Measurements from ENCODE around the gene OSTN.
"Not testable (repeated sequence)": the region's sequence is repeated elsewhere in the genome, so short reads cannot be mapped to it uniquely, and the experiment has no call there.

OSTN gene

DNA sequence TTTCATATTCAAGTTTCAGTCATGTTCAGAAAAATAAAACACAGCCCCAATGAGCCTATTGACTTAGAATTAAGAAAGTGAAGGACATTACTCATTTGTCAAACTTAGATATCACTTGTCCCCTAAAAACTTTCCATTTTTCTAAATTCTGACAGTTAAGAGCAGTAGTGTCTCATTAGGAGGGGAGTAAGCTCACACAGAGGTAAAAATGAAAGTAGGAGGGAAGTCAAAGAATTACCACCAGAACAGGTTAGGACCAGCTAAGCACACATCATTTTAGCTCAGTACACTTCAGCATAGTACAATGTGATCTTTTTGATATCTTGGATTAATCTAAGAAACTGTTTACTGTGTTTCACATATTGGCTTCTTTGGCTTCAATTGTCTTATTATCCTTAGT is 64.3 kb downstream of the OSTN start:
- Histone ChIP-seq H3K27ac (ENCODE audit: extremely low read depth, low read depth, low read length) (no peak overlapping the region), H3K9me3 (ENCODE audit: control insufficient read depth, insufficient read depth, low read depth, low read length) (no peaks in the 10 kb centered on the region), H3K36me3 (ENCODE audit: control insufficient read depth in 2 of 2, insufficient read depth in 1 of 2, low read length in 2 of 2) (no peaks in the 10 kb centered on the region), H3K4me1 (ENCODE audit: control insufficient read depth, insufficient read depth, low read length) (no peaks in the 10 kb centered on the region), H3K4me3 (ENCODE audit: low read depth, low read length) (no peak overlapping the region)
- ChIA-PET POLR2A (no interaction called here), CTCF (no interaction called here)
- TF ChIP-seq ZNF10 (tag by site-specific recombination; IDR thresholded peaks at IDR 0.05) (no peak), ZNF580 (tag by site-specific recombination; IDR thresholded peaks at IDR 0.05) (no peak), ZNF155 (tag by site-specific recombination; IDR thresholded peaks at IDR 0.05) (no peak), PRDM1 (tag by site-specific recombination; IDR thresholded peaks at IDR 0.05) (0 out of 2 replicates have a peak, but pooled peaks have one; percentile 15)
- TF ChIP-seq, protein P1, sequence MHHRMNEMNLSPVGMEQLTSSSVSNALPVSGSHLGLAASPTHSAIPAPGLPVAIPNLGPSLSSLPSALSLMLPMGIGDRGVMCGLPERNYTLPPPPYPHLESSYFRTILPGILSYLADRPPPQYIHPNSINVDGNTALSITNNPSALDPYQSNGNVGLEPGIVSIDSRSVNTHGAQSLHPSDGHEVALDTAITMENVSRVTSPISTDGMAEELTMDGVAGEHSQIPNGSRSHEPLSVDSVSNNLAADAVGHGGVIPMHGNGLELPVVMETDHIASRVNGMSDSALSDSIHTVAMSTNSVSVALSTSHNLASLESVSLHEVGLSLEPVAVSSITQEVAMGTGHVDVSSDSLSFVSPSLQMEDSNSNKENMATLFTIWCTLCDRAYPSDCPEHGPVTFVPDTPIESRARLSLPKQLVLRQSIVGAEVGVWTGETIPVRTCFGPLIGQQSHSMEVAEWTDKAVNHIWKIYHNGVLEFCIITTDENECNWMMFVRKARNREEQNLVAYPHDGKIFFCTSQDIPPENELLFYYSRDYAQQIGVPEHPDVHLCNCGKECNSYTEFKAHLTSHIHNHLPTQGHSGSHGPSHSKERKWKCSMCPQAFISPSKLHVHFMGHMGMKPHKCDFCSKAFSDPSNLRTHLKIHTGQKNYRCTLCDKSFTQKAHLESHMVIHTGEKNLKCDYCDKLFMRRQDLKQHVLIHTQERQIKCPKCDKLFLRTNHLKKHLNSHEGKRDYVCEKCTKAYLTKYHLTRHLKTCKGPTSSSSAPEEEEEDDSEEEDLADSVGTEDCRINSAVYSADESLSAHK (tag by site-specific recombination; IDR thresholded peaks at IDR 0.05): no peak

DNA sequence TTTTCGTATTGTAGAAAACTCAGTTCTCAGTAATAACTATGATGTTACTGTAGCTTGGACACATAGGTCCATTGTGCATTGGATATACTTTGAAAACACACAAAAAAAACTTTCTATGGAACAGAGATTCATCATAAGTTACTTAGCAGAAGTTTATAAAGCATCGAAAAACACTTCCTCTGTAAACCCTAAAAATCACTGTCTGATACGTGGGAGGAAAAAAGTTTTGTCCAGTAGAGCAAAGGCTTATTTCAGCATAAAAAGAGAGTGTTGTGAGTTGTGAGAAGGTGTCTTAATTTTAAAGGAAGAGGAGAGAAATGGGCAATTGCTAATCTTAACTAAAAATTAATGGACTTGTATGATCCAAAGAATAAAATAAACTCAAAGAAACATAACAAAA is 64.8 kb downstream of the OSTN start:
- TF ChIP-seq ZNF785 (tag by site-specific recombination; IDR thresholded peaks at IDR 0.05): no peak
- no peaks in the 10 kb centered on the region for H3K36me3 ChIP-seq (ENCODE audit: control insufficient read depth in 2 of 2, insufficient read depth in 1 of 2, low read length in 2 of 2)
- no peak overlapping the region for H3K27ac ChIP-seq (ENCODE audit: extremely low read depth, low read depth, low read length)
- no peaks in the 10 kb centered on the region for H3K9me3 ChIP-seq (ENCODE audit: control insufficient read depth, insufficient read depth, low read depth, low read length)
- CTCF ChIA-PET: no interaction called here
- no peaks in the 10 kb centered on the region for H3K4me1 ChIP-seq (ENCODE audit: control insufficient read depth, insufficient read depth, low read length)
- POLR2A ChIA-PET: no interaction called here
- no peak overlapping the region for H3K4me3 ChIP-seq (ENCODE audit: low read depth, low read length)

DNA sequence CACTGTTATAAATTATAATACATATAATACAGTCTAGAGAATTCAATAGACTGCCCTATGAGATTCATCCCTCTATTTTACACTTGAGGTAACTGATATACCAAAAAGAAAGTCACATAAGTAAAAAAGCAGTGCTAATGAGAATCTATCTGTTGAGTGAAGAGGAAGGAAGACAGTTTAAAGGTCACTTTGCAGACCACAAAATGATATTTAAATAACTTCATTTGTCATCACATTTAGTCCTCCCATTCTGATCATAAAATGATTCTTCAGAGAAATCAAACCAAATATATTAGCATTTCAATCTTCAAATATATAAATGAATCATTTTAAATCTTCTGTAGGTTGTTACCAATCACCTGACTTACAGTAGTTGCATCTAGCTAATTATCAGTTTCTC is 69.7 kb downstream of the OSTN start:
- H3K27ac ChIP-seq (ENCODE audit: extremely low read depth, low read depth, low read length): no peak overlapping the region
- TF ChIP-seq ZBTB20 (tag by site-specific recombination; IDR thresholded peaks at IDR 0.05) (no peak), ZNF585B (tag by site-specific recombination; IDR thresholded peaks at IDR 0.05) (peak; percentile 79)

DNA sequence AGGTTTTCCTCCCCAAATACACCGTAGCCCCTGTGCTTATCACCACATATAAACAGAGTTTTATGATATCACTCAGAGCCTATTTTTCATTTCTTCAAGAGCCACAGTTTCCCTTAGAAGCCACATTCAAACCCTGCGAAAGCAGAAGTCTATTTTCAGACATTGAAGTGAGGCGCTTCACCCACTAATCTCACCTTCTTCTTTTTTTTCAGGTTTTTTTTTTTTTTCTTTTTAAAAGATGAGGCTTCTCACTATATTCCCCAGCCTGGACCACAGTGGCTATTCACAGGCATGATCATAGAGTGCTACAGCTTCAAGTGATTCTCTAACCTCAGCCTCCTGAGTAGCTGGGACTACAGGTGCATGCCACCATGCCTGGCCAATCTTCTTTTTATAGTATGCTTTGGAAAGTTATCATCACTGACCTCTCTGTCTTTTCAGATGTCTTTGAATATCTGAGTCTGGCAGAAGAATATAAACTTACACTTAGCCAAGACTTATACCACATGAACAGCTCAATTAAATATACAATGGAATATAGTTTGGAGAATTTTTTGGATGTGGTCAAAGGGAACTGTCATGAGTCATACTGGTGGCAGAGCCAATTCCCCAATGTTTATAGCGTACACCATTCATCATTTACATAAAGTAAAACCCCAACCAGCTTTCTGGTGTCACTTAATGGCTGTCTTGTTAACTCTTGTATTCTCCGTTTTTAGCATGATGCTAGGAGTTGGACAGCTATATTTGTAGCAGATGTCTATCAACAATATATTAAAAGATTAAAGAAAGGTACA is 70.4 kb downstream of the OSTN start:
- TF ChIP-seq ZNF664 (tag by site-specific recombination; IDR thresholded peaks at IDR 0.05) (no peak), TCF7L2 (IDR thresholded peaks at IDR 0.05; ENCODE audit: borderline replicate concordance, low read depth, low read length) (no peak), ZNF521 (tag by site-specific recombination; IDR thresholded peaks at IDR 0.05) (no peak), ZFP41 (tag by site-specific recombination; IDR thresholded peaks at IDR 0.05; ENCODE audit: borderline replicate concordance) (no peak), ZNF76 (tag by site-specific recombination; IDR thresholded peaks at IDR 0.05; ENCODE audit: borderline replicate concordance, low read depth) (no peak)
- TF ChIP-seq, protein P2, sequence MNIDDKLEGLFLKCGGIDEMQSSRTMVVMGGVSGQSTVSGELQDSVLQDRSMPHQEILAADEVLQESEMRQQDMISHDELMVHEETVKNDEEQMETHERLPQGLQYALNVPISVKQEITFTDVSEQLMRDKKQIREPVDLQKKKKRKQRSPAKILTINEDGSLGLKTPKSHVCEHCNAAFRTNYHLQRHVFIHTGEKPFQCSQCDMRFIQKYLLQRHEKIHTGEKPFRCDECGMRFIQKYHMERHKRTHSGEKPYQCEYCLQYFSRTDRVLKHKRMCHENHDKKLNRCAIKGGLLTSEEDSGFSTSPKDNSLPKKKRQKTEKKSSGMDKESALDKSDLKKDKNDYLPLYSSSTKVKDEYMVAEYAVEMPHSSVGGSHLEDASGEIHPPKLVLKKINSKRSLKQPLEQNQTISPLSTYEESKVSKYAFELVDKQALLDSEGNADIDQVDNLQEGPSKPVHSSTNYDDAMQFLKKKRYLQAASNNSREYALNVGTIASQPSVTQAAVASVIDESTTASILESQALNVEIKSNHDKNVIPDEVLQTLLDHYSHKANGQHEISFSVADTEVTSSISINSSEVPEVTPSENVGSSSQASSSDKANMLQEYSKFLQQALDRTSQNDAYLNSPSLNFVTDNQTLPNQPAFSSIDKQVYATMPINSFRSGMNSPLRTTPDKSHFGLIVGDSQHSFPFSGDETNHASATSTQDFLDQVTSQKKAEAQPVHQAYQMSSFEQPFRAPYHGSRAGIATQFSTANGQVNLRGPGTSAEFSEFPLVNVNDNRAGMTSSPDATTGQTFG (tag by site-specific recombination; IDR thresholded peaks at IDR 0.05; ENCODE audit: borderline replicate concordance): no peak
- Histone ChIP-seq H3K9me3 (ENCODE audit: control insufficient read depth, insufficient read depth, low read depth, low read length) (no peaks in the 10 kb centered on the region), H3K4me1 (ENCODE audit: control insufficient read depth, insufficient read depth, low read length) (no peaks in the 10 kb centered on the region), H3K27ac (ENCODE audit: extremely low read depth, low read depth, low read length) (no peak overlapping the region), H3K36me3 (ENCODE audit: control insufficient read depth in 2 of 2, insufficient read depth in 1 of 2, low read length in 2 of 2) (no peaks in the 10 kb centered on the region), H3K4me3 (ENCODE audit: low read depth, low read length) (no peak overlapping the region)
- ChIA-PET POLR2A (no interaction called here), CTCF (interaction anchor here (0.6 kb wide), 1 partner anchor 17 kb away, joined by 3 read pairs; no protein-coding TSS in a partner anchor)

More for the DNA sequence above, 69.7 kb downstream of the OSTN start:
- Histone ChIP-seq H3K36me3 (ENCODE audit: control insufficient read depth in 2 of 2, insufficient read depth in 1 of 2, low read length in 2 of 2) (no peaks in the 10 kb centered on the region), H3K4me3 (ENCODE audit: low read depth, low read length) (no peak overlapping the region), H3K9me3 (ENCODE audit: control insufficient read depth, insufficient read depth, low read depth, low read length) (no peaks in the 10 kb centered on the region), H3K4me1 (ENCODE audit: control insufficient read depth, insufficient read depth, low read length) (no peaks in the 10 kb centered on the region)
- POLR2A ChIA-PET: no interaction called here
- CTCF ChIA-PET: no interaction called here

DNA sequence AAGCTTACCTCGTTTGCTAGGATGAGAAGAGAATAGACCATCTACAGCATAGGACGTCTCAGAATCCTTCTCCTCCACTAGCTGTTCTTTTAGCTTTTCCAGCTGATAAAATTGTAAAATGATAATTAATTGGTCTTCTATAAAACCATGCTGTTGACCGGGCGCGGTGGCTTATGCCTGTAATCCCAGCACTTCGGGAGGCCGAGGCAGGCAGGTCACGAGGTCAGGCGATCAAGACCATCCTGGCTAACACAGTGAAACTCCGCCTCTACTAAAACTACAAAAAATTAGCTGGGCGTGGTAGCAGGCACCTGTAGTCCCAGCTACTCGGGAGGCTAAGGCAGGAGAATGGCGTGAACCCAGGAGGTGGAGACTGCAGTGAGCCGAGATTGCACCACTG is 76.2 kb downstream of the OSTN start:
- H3K27ac ChIP-seq (ENCODE audit: extremely low read depth, low read depth, low read length); H3K4me1 ChIP-seq (ENCODE audit: control insufficient read depth, insufficient read depth, low read length); H3K36me3 ChIP-seq (ENCODE audit: control insufficient read depth in 2 of 2, insufficient read depth in 1 of 2, low read length in 2 of 2); POLR2A ChIA-PET; CTCF ChIA-PET; H3K9me3 ChIP-seq (ENCODE audit: control insufficient read depth, insufficient read depth, low read depth, low read length); H3K4me3 ChIP-seq (ENCODE audit: low read depth, low read length): not testable (repeated sequence)
